H9 (cell line): ENCODE measurements around the gene IPP. TPM values are rescaled to one million over a fixed set of nuclear protein-coding genes. Genes with fewer than 3 reads are reported as not detected.

Experiments
- DNase-seq: peaks from one replicate; pipeline ENCODE4 v3.0.0-alpha.2; 2017
- H2AFZ ChIP-seq: one replicate; pipeline ENCODE4 v1.6.1; 2013; ENCODE audit warnings: mild to moderate bottlenecking, low read length, control low read depth, moderate library complexity
- H2AK5ac ChIP-seq: 2 replicates; pipeline ENCODE4 v1.6.1; 2013; ENCODE audit warnings: low read length, control low read depth, mixed read lengths; ENCODE audit not compliant: insufficient read length
- H2BK120ac ChIP-seq: one replicate; pipeline ENCODE4 v1.6.1; 2013; ENCODE audit warnings: low read depth, mild to moderate bottlenecking, low read length, control low read depth, inconsistent platforms; ENCODE audit not compliant: poor library complexity, severe bottlenecking
- H2BK12ac ChIP-seq: 2 replicates; pipeline ENCODE4 v1.6.1; 2013; ENCODE audit warnings: low read length, control low read depth, mixed read lengths, low read depth; ENCODE audit not compliant: insufficient read length
- H2BK15ac ChIP-seq: 2 replicates; pipeline ENCODE4 v1.6.1; 2013; ENCODE audit warnings: low read depth, low read length, control low read depth
- H2BK20ac ChIP-seq: one replicate; pipeline ENCODE4 v1.6.1; 2013; ENCODE audit warnings: low read depth, mild to moderate bottlenecking, low read length, control low read depth, inconsistent platforms; ENCODE audit not compliant: poor library complexity, severe bottlenecking
- H2BK5ac ChIP-seq: 2 replicates; pipeline ENCODE4 v1.6.1; 2013; ENCODE audit warnings: low read length, control low read depth, mixed read lengths; ENCODE audit not compliant: insufficient read length
- H3K14ac ChIP-seq: 2 replicates; pipeline ENCODE4 v1.6.1; 2013; ENCODE audit warnings: low read length, control low read depth; ENCODE audit not compliant: insufficient read depth
- H3K18ac ChIP-seq: 2 replicates; pipeline ENCODE4 v1.6.1; 2013; ENCODE audit warnings: low read depth, mild to moderate bottlenecking, mixed read lengths, low read length, control low read depth; ENCODE audit not compliant: insufficient read length
- H3K23ac ChIP-seq: 2 replicates; pipeline ENCODE4 v1.6.1; 2013; ENCODE audit warnings: low read length, control low read depth, mixed read lengths, low read depth; ENCODE audit not compliant: insufficient read length
- H3K23me2 ChIP-seq: 2 replicates; pipeline ENCODE4 v1.6.1; 2013; ENCODE audit warnings: low read depth, mild to moderate bottlenecking, mixed read lengths, low read length, control low read depth; ENCODE audit not compliant: insufficient read length, poor library complexity, severe bottlenecking
- H3K27ac ChIP-seq: 2 replicates; pipeline ENCODE4 v1.5.1; 2013; ENCODE audit warnings: low read length, control low read depth, mixed read lengths, low read depth; ENCODE audit not compliant: insufficient read length
- H3K27me3 ChIP-seq: 2 replicates; pipeline ENCODE4 v1.6.1; 2013; ENCODE audit warnings: low read length, control low read depth, inconsistent platforms; ENCODE audit not compliant: insufficient read depth
- H3K4ac ChIP-seq: 2 replicates; pipeline ENCODE4 v1.6.1; 2013; ENCODE audit warnings: low read depth, mild to moderate bottlenecking, control low read depth, inconsistent platforms, low read length, moderate library complexity
- H3K4me1 ChIP-seq: 2 replicates; pipeline ENCODE4 v1.6.1; 2013; ENCODE audit warnings: low read length, control low read depth, inconsistent platforms; ENCODE audit not compliant: insufficient read depth
- H3K4me2 ChIP-seq: 2 replicates; pipeline ENCODE4 v1.6.1; 2013; ENCODE audit warnings: low read length, control low read depth, mixed read lengths; ENCODE audit not compliant: insufficient read length, insufficient read depth
- H3K56ac ChIP-seq: 2 replicates; pipeline ENCODE4 v1.6.1; 2013; ENCODE audit warnings: low read depth, mild to moderate bottlenecking, mixed read lengths, low read length, control low read depth; ENCODE audit not compliant: insufficient read length
- H3K79me1 ChIP-seq: 2 replicates; pipeline ENCODE4 v1.6.1; 2013; ENCODE audit warnings: low read depth, mild to moderate bottlenecking, moderate library complexity, low read length, control low read depth, inconsistent platforms; ENCODE audit not compliant: insufficient read depth, poor library complexity, severe bottlenecking
- H3K79me2 ChIP-seq: 2 replicates; pipeline ENCODE4 v1.6.1; 2013; ENCODE audit warnings: low read length, control low read depth, inconsistent platforms; ENCODE audit not compliant: insufficient read depth
- H3K9ac ChIP-seq: 2 replicates; pipeline ENCODE4 v1.6.1; 2013; ENCODE audit warnings: low read length, control low read depth, mixed read lengths; ENCODE audit not compliant: insufficient read length; ENCODE audit errors: extremely low read depth
- H3K9me3 ChIP-seq: one replicate; pipeline ENCODE4 v1.6.1; 2013; ENCODE audit warnings: low read depth, low read length, inconsistent platforms; ENCODE audit not compliant: control insufficient read depth
- H3T11ph ChIP-seq: one replicate; pipeline ENCODE4 v1.6.1; 2013; ENCODE audit warnings: mild to moderate bottlenecking, low read length, control low read depth, inconsistent platforms
- H4K20me1 ChIP-seq: one replicate; pipeline ENCODE4 v1.6.1; 2013; ENCODE audit not compliant: control insufficient read depth, insufficient read length, insufficient read depth
- H4K5ac ChIP-seq: 2 replicates; pipeline ENCODE4 v1.6.1; 2013; ENCODE audit warnings: low read depth, mild to moderate bottlenecking, mixed read lengths, low read length, control low read depth; ENCODE audit not compliant: insufficient read length
- H4K8ac ChIP-seq: replicated peaks from 2 replicates; pipeline ENCODE4 v1.6.1; 2013; ENCODE audit warnings: low read length, control low read depth, mixed read lengths, low read depth; ENCODE audit not compliant: insufficient read length
- H4K91ac ChIP-seq: 2 replicates; pipeline ENCODE4 v1.6.1; 2013; ENCODE audit warnings: low read depth, mild to moderate bottlenecking, moderate library complexity, mixed read lengths, low read length, control low read depth; ENCODE audit not compliant: insufficient read length
- H3K27ac Mint-ChIP-seq, 3 experiments: 2 replicates in 2 of 3; 3 replicates in 1 of 3; pipeline ENCODE4 v1.8.0; 2020 to 2021; ENCODE audit warnings: mixed read lengths in 3 of 3, mild to moderate bottlenecking in 1 of 3, moderate library complexity in 1 of 3
- H3K27me3 Mint-ChIP-seq: 2 replicates; pipeline ENCODE4 v1.8.0; 2021; ENCODE audit warnings: low read depth, mild to moderate bottlenecking, moderate library complexity, mixed read lengths
- H3K36me3 Mint-ChIP-seq, 3 experiments: 2 replicates in 2 of 3; 3 replicates in 1 of 3; pipeline ENCODE4 v1.8.0; 2020 to 2021; ENCODE audit warnings: low read depth in 3 of 3, mixed read lengths in 3 of 3; ENCODE audit not compliant: insufficient read depth in 1 of 3
- H3K4me1 Mint-ChIP-seq, 2 experiments: 2 replicates each; pipeline ENCODE4 v1.8.0; 2020; ENCODE audit warnings: mixed read lengths in 2 of 2
- H3K4me3 Mint-ChIP-seq, 2 experiments: 2 replicates in 1 of 2; 3 replicates in 1 of 2; pipeline ENCODE4 v1.8.0; 2020 to 2021; ENCODE audit warnings: mild to moderate bottlenecking in 2 of 2, mixed read lengths in 2 of 2, moderate library complexity in 1 of 2
- H3K9me3 Mint-ChIP-seq, 2 experiments: 2 replicates in 1 of 2; 3 replicates in 1 of 2; pipeline ENCODE4 v1.8.0; 2020; ENCODE audit warnings: mild to moderate bottlenecking in 2 of 2, mixed read lengths in 2 of 2, moderate library complexity in 1 of 2
- CTCF ChIP-seq: fragments of 200-600 bp; sonication (generic); conservative IDR thresholded peaks from 3 replicates; pipeline ENCODE4 v1.8.0; 2021; ENCODE audit warnings: antibody characterized with exemption, mild to moderate bottlenecking
- WGBS: extraction: QIAGEN DNeasy Blood & Tissue Kit; methylation state at CpG from one replicate; pipeline ENCODE4 v1.1.7; 2013; ENCODE audit warnings: missing lambda C conversion rate, low lambda C conversion rate, mixed read lengths; ENCODE audit not compliant: insufficient read length; ENCODE audit errors: extremely low coverage; 5-methylcytosine and 5-hydroxymethylcytosine counted together
- total RNA-seq: library from RNA; stranded (reverse); gene quantifications from 2 replicates; pipeline ENCODE4 v1.2.1, GENCODE V29; 2021

IPP gene
- total RNA-seq, 1 experiment from 2014 or later = 6.3 TPM

- no peak overlapping the region for H4K91ac ChIP-seq
- no peak overlapping the region for H4K5ac ChIP-seq
- peaks cover 4 to 10% (median 8%) of the 10 kb centered on the region in 3 experiments for H3K36me3 Mint-ChIP-seq
- no peak overlapping the region for H2AK5ac ChIP-seq
- H3K4me1 Mint-ChIP-seq = peaks cover 34% of the 10 kb centered on the region in 2 experiments
- no peak overlapping the region for H2BK120ac ChIP-seq
- no peaks in the 10 kb centered on the region for H3K23me2 ChIP-seq
- DNase-seq = no peak
- H3K27me3 ChIP-seq = no peaks in the 10 kb centered on the region
- no peak overlapping the region for H3K4ac ChIP-seq
- no peak overlapping the region for H3K56ac ChIP-seq
- H3K79me2 ChIP-seq = peaks cover 70% of the 10 kb centered on the region
- H3K4me3 Mint-ChIP-seq = no peak overlapping the region
- H3K9ac ChIP-seq = no peak overlapping the region
- H2BK15ac ChIP-seq = no peak overlapping the region
- no peak overlapping the region for H3T11ph ChIP-seq
- no peaks in the 10 kb centered on the region for H3K27me3 Mint-ChIP-seq
- no peak overlapping the region for H2BK12ac ChIP-seq
- H3K9me3 ChIP-seq = no peaks in the 10 kb centered on the region
- H3K27ac Mint-ChIP-seq = no peak overlapping the region
- no peak overlapping the region for H2BK5ac ChIP-seq
- no peaks in the 10 kb centered on the region for H4K20me1 ChIP-seq
- H4K8ac ChIP-seq = no peak overlapping the region
- no peak for TF ChIP-seq CTCF
- H3K4me2 ChIP-seq = no peak overlapping the region
- no peak overlapping the region for H3K14ac ChIP-seq
- H2BK20ac ChIP-seq = no peak overlapping the region
- H3K79me1 ChIP-seq = peaks cover 3% of the 10 kb centered on the region
- no peak overlapping the region for H3K18ac ChIP-seq
- H3K4me1 ChIP-seq = no peaks in the 10 kb centered on the region
- no peak overlapping the region for H2AFZ ChIP-seq
- H3K23ac ChIP-seq = no peak overlapping the region
- no peaks in the 10 kb centered on the region for H3K9me3 Mint-ChIP-seq
- H3K27ac ChIP-seq = no peak overlapping the region
- no CpG with 5 or more reads among the region's 4 CpGs for WGBS
Measured at GRCh38 chr1:45673956-45674355, 76.5 kb downstream of the IPP start.
